GM15510 (cell line): ENCODE data around the gene GARIN5A.

Source experiments
- POLR2A ChIP-seq: IDR thresholded peaks from 3 replicates; pipeline ENCODE4 v1.6.1; 2011; ENCODE audit warnings: borderline replicate concordance; ENCODE audit not compliant: insufficient read length; ENCODE audit errors: extremely low read depth

The GARIN5A gene

GRCh38 chr19:50497022-50497405 lies 20.4 kb upstream of the GARIN5A start:
- no peak for TF ChIP-seq POLR2A

GRCh38 chr19:50496189-50497021 lies 19.8 kb upstream of the GARIN5A start:
- no peak for TF ChIP-seq POLR2A

DNA sequence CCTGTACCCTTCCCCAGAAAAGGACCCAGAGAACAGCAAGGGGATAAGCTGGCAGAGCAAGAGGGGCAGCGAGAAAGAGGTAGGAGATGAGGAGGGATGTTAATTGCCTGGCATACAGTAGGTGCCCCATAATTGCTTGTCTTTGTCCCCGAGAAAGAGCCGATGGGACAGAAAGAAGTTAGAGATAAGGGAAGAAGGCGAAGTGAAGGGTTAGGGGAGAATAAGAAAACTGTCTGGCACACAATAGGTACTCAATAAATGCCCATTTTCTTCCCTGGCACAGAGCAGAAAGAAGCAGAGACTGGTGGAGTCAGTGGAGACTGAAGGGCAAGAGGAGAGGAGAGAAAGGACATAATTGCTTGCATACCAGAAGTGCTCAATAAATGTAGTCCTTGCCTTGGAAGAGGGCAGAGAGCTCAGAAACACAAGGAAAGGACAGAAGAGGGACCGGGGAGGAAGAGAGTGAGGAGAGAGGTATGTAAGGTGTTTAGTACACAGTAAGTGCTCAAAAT lies 18.4 kb upstream of the GARIN5A start:
- TF ChIP-seq POLR2A, result no peak

DNA sequence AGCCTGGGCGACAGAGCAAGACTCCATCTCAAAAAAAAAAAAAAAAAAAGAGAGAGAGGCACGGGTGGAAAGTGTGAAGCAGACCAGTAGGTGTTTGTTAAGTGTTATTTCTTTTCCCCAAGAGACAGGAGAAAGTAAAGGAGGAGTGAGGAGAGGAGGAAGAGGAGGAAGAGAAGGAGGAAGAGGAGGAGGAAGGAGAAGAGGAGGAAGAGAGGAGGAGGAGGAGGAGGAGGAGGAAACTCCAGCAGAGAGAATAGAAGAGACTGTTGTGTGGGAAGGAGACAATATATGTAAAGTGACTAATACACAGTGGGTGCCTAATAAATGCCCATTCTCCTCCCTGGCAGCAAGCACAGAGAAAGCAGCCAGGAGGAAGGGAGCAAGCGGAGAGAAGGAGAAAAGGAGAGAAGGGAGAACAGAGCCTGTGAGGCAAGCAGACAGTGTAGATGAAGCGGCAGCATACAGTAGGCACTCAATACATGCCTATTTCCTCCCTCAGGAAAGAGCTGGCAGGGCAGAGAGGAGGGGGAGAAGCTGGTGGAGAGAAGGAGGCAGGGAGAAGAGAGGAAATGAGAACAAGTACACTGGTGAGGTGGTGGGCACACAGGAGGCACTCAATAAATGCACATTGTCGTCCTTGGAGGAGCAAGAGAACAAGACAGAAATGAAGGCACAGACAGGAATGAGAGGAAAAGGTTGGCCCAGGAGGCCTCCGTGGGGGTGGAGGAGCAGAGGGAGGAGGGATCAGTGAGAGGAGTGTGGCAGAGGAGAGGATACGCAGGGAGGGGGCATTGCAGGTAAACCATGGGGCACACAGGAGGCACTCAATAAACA lies 17.8 kb upstream of the GARIN5A start:
- TF ChIP-seq POLR2A, result no peak

DNA sequence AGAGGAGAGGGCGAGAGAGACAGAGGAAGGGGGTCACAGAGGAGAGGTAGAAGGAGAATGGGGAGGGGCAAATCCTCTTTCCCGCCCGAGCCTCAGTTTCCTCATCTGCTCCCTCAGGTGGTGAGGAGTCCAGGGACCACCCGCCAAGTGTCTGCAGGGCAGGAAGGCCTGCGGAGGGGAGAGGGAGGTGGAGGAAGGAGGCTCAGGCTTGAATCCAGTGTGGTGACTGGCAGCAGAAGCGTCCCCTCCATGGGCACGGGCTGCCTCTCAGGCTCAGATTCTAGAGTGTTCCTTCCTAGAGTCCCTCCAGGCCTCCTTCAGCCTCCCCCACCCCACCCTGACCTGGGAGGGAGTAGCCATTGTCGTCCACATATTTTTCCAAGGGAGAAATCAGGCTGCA lies 16.5 kb upstream of the GARIN5A start:
- TF ChIP-seq POLR2A, result no peak

DNA sequence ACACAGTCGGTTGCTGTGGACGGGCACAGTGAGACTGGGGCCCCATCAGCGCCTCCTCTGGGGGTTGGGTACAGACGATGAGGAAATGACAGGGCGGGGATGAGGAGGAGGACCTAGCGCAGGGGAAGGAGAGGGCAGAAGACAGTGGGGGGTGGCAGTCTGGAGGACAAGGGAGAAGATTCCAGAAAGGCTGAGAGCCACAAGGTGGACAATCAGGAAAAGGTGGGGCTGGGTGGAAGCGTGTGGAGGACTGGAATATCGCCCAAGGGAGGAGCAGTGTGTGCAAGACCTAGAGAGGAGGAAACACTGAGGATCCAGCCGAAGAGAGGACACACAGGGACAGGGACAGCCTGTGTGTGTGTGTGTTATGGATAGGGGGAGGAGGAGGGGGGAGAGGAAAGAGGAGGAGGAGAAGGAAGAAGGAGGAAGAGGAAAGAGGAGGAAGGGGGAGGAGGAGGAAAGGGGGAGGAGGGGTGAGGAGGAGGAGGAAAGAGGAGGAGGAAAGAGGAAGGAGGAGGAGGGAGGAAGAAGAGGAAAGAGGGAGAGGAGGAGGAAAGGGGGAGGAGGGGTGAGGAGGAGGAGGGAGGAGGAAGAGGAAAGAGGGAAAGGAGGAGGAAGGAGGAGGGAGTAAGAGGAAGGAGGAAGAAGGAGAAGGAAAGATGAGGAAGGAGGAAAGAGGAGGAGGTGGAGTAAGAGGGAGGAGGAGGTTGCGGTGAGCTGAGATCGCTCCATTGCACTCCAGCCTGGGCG lies 15.8 kb upstream of the GARIN5A start:
- no peak for TF ChIP-seq POLR2A

GRCh38 chr19:50490991-50491472 lies 14.4 kb upstream of the GARIN5A start:
- TF ChIP-seq POLR2A, result no peak

DNA sequence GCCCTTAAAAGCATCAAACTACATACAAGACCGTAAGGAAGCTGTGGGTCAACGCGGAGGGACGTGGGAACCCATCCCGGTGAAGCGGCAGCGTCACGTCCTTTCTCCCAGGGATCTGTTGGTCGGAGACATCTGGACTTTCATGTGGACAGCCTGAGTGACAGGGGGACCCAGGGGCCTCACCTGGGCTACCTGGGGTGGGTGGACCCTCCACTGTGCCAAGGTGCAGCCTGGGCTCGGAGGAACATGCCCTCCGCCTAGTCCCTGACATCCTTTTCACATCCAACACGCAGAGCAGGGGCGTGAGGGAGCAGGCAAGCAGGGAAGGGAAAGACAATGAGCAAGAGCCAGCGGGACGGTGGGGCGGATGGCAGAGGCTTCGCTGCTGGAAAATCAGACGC lies 13.8 kb upstream of the GARIN5A start:
- no peak for TF ChIP-seq POLR2A

- no peak for TF ChIP-seq POLR2A
Measured at GRCh38 chr19:50489461-50490011, 12.9 kb upstream of the GARIN5A start.

DNA sequence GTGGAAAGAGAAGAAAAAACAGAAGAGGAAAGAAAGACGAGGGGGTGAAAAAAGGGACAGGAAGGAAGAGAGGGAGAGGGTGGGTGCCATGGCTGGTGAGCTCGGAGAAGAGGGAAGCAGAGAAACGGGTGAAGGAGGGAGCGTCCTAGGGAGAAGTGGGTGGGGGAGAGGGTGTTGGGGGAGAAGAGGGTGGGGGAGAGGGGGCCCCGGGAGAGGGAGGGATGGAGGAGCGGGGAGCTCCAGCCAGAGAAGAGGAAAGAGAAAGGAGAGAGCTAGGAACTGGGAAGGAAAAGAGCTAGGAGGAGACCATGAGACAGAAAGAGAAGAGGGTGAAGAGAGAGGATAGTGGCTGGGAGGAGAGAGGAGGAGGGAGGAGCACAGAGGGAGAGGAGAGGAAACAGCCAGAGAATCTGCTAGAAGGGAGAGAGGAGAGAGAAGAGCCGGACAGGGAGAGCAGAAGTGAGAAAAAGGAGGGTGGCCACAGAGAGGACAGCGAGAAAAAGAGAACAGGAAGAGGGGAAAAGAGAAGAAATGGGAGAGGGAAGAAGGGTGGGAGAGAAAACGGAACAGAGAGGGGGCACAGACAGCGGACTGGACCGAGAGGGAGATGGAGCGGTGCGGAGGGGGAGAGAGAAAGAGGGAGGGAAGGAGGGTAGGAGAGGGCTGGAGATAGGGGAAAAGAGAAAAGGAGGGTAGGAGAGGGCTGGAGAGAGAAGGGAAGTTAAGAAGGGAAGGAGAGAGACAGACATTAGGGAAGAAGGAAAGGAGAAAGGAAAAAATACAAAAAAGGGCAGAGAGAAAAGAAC lies 11.9 kb upstream of the GARIN5A start:
- no peak for TF ChIP-seq POLR2A

- TF ChIP-seq POLR2A, result no peak
Measured at GRCh38 chr19:50486823-50487515, 10.3 kb upstream of the GARIN5A start.

- TF ChIP-seq POLR2A, result no peak
Measured at GRCh38 chr19:50485284-50485955, 8.8 kb upstream of the GARIN5A start.

- no peak for TF ChIP-seq POLR2A
Measured at GRCh38 chr19:50482916-50483315, 6.3 kb upstream of the GARIN5A start.

GRCh38 chr19:50482271-50482855 lies 5.7 kb upstream of the GARIN5A start:
- TF ChIP-seq POLR2A, result no peak
